Measurements from ENCODE around the gene SLC25A39.

DNA sequence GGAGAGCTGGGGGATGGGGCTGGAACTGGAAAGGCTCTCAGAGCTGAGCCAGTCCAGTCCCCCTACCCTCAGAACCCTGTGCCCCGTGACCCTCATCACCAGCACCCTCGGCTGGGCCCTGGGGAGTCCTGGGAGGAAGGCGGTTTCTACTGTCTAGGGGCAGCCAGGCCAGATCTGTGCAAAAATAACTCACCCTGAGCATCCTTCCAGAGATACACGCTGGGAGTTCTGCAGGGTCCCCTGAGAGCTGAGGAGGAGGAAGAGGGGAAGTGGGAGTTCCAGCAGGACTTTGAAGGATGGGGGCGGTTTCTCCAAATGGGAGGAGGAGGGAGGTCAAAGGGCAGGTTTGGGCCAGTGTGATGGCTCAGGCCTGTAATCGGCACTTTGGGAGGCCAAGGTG lies 51.7 kb downstream of the SLC25A39 start:
- TF ChIP-seq EZH2 (IDR thresholded peaks at IDR 0.05; ENCODE audit: low read length, missing control alignments) = no peak
- TF ChIP-seq, protein P1, sequence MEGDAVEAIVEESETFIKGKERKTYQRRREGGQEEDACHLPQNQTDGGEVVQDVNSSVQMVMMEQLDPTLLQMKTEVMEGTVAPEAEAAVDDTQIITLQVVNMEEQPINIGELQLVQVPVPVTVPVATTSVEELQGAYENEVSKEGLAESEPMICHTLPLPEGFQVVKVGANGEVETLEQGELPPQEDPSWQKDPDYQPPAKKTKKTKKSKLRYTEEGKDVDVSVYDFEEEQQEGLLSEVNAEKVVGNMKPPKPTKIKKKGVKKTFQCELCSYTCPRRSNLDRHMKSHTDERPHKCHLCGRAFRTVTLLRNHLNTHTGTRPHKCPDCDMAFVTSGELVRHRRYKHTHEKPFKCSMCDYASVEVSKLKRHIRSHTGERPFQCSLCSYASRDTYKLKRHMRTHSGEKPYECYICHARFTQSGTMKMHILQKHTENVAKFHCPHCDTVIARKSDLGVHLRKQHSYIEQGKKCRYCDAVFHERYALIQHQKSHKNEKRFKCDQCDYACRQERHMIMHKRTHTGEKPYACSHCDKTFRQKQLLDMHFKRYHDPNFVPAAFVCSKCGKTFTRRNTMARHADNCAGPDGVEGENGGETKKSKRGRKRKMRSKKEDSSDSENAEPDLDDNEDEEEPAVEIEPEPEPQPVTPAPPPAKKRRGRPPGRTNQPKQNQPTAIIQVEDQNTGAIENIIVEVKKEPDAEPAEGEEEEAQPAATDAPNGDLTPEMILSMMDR (conservative IDR thresholded peaks at IDR 0.05 in 1 of 2, IDR thresholded peaks at IDR 0.05 in 1 of 2; ENCODE audit: low read depth in 1 of 2, low read length in 2 of 2) = no peak
